ENCODE results near the gene MBNL2. TPM values are rescaled to one million over a fixed set of nuclear protein-coding genes. Genes with fewer than 3 reads are reported as not detected.

The MBNL2 gene
- total RNA-seq, 1 donor: 21.8 TPM

- DNase-seq (ENCODE audit: low read depth in 2 of 3, low spot score in 2 of 3): no peak
Observed at GRCh38 chr13:97366172-97366688, 144.1 kb downstream of the MBNL2 start.

- DNase-seq (ENCODE audit: low read depth in 2 of 3, low spot score in 2 of 3): peak in 2 of 3 donors; percentile 33 to 73
Observed at GRCh38 chr13:97367016-97367822, 145.1 kb downstream of the MBNL2 start.

- peak in 1 of 3 donors; percentile 17 for DNase-seq (ENCODE audit: low read depth in 2 of 3, low spot score in 2 of 3)
Observed at GRCh38 chr13:97369261-97369893, 147.2 kb downstream of the MBNL2 start.

DNA sequence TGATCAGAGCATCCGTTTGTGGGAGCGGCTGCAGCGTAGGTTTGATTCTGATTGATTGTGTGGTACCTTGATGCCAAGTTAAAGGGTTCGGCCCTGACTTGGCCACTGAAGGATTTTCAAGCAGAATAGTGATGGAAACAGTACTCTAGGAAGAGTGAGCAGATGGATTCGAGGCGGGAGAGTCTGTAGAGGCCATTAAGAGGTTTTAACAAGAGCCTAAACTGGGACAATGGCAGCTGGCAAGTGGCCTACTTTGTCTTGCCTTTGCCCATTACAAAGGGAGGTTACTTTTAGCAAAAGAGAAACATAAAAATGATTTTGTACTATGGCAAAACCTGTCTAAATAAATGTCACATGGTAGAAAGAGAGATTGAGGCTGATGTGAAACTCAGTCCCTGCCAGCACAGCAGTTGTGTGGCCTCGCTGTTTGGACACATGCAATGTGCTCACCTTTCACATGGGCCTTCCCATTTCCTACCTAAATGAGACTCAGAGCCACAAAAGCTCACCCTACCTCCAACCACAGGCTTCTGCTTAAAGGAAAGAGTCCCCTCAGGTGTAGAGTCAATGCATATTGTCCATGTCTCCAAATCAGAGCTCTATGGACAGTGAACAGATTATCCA is 149.5 kb downstream of the MBNL2 start:
- DNase-seq (ENCODE audit: low read depth in 2 of 3, low spot score in 2 of 3): no peak

DNA sequence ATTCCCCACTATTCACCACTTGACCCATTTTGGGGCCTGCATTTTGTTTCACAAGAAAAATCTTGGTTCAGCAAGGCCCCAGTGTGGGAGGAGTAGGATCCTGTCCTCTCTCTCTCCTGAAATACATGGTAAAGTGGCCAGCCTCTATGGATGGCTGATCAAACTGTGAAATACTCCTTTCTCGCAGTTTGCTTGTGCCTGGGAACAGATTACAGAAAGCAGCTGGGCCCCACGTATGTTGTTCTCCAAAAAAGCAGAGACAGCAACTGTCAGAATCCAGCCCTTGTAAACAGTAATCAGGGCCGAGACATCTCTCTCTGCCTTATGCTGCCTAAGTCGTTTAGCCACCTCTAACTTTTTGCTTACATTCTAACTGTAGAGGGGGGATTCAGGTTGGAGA is 150.8 kb downstream of the MBNL2 start:
- DNase-seq (ENCODE audit: low read depth in 2 of 3, low spot score in 2 of 3): no peak

GRCh38 chr13:97373787-97374186 is 151.7 kb downstream of the MBNL2 start:
- DNase-seq (ENCODE audit: low read depth in 2 of 3, low spot score in 2 of 3): no peak

GRCh38 chr13:97376981-97377380 is 154.8 kb downstream of the MBNL2 start:
- no peak for DNase-seq (ENCODE audit: low read depth in 2 of 3, low spot score in 2 of 3)

GRCh38 chr13:97379386-97379785 is 157.3 kb downstream of the MBNL2 start:
- DNase-seq (ENCODE audit: low read depth in 2 of 3, low spot score in 2 of 3): peak in 1 of 3 donors; percentile 26

DNA sequence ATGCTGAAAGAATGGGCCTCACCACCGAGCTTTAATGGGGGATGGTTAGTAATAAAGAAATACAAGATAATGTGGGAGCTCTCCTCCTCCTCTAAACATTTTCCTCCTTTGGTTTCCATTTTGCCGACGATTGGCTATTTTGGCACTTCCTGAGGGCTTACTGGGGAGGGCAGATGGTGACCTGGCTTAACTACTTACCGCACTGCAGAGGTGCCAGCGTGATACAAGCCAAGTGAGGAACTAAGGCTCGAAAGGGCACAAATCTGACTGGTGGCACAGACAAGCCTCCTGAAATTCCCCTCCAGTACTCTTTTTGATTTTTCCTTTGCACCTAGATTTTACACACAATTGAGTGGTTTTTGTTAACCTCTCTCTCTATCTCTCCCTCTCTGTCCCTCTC is 158.6 kb downstream of the MBNL2 start:
- DNase-seq (ENCODE audit: low read depth in 2 of 3, low spot score in 2 of 3): no peak

DNA sequence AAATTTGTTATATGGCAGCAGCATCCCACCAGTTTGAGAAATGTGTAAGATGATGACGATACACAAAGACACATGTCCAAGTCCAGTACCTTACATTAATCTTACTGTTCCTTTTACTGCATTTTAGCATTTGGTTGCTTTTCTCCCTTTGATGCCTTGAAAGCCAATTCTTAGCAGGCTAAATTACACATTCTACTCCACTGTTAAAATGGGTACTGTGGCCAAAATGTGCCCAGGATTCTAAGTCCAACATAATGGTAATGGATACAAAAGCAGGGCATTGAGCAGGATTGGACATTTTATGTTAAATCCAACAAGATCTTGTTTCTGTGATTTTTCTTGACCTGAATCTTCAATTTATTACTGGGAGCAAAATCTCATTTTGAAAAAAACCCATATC is 159.1 kb downstream of the MBNL2 start:
- no peak for DNase-seq (ENCODE audit: low read depth in 2 of 3, low spot score in 2 of 3)

GRCh38 chr13:97382276-97382675 is 160.1 kb downstream of the MBNL2 start:
- DNase-seq (ENCODE audit: low read depth in 2 of 3, low spot score in 2 of 3): no peak

DNA sequence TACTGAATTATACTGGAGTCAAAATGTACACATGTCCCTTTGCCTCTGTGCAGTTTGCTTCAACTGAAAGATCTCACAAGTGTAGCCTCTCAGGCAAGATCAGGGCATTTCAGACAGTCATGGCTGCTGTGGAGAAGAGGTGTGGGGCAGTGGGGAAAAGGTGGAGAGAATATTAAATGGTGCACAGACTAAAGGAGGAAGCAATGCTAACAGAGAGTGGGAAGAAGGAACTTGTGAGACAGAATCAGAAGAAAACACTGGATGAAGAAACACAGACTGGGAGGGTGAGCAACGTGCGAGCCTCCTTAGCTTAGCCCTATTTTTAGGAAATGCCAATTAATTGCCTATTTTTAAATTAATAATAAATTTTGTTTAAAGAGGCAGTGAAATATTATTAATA is 162.2 kb downstream of the MBNL2 start:
- DNase-seq (ENCODE audit: low read depth in 2 of 3, low spot score in 2 of 3): no peak

GRCh38 chr13:97385146-97385545 is 163.0 kb downstream of the MBNL2 start:
- no peak for DNase-seq (ENCODE audit: low read depth in 2 of 3, low spot score in 2 of 3)

DNA sequence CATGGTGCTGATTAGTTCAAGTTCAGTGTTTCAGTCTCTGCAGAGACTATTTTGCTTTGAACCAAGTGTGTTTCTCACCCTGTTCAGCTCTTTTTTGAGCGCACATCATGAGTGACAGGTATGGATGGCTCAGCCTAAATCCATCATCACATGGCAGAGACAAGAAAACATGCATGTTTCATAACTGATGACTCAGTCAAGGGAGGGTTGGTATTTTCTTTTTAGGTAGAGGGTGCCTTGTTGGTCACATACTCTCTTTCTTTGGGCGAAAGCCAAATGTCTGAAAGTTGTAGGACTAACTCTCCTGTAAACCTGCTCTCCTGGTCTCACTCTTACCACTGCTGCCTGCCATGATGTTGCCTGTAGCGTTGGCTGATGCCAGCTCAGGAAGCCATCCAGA is 163.7 kb downstream of the MBNL2 start:
- DNase-seq (ENCODE audit: low read depth in 2 of 3, low spot score in 2 of 3): no peak

DNA sequence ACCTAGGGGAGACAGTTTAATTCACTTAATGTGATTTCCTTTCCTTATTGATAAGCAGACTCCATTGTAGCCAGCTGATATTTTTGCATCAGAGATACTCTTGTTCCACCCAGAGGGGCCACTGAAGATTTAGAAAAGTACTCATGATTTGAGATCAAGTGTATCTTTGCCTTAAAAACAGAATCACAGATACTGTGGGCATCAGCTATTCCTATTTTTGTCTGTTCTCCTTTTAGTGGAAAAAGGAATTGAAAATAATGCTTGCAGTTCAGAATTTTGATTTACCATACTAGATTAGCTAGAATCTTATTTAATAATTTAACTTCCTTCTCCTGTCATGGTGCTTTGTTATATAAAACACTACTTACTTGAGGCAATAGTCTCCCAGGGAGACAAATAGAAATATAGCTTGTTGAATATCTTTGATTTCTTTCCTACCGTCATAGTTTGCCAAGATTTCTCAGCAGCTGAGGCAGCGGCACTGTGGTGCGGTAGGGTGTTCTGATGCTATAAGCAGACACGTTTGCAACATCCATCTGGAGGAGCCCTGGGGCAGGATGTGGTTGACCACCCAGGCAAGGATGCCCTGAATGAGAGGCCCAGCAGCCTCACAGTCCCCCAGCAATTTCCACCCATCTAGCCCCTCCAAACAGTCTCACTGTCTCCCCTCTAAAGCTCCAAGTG is 164.8 kb downstream of the MBNL2 start:
- DNase-seq (ENCODE audit: low read depth in 2 of 3, low spot score in 2 of 3): peak in 1 of 3 donors; percentile 56

DNA sequence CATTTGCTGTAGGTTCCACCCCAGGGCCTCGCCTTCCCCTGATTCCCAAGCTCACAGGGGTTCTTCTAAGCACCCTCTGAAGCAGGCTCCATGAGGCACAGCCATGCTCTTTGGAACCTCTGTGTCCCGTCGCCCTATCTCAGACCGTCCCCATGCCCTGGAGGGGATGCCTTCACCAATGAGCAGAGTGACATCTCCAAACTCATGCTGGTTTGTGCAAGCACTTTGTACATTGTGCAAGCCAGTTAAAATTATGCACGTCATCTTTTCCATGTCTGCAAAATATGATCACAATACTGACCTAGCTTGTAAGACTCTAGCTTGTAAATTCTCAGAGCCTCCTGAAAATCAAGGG is 165.3 kb downstream of the MBNL2 start:
- no peak for DNase-seq (ENCODE audit: low read depth in 2 of 3, low spot score in 2 of 3)

DNA sequence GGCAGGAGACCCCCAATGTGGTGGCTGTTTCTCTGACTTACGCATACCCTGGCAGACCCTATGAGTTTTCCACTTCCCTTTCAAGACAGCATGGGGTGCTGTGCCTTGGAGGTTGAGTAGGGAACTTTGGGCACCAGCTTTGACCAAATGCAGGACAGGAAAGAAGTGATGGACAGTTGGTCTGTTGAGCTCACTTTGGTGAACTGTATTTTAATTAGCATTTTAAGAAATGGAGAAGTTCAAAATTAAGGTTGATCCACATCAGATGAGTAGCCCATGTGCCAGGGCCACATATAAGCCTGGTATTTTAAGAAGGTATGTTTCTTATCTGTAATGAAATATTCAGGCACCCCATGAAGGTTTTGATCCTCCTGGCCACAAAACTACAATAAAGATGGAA is 165.8 kb downstream of the MBNL2 start:
- peak in 1 of 3 donors; percentile 4 for DNase-seq (ENCODE audit: low read depth in 2 of 3, low spot score in 2 of 3)

GRCh38 chr13:97388373-97388772 is 166.2 kb downstream of the MBNL2 start:
- DNase-seq (ENCODE audit: low read depth in 2 of 3, low spot score in 2 of 3): peak in 1 of 3 donors; percentile 9

DNA sequence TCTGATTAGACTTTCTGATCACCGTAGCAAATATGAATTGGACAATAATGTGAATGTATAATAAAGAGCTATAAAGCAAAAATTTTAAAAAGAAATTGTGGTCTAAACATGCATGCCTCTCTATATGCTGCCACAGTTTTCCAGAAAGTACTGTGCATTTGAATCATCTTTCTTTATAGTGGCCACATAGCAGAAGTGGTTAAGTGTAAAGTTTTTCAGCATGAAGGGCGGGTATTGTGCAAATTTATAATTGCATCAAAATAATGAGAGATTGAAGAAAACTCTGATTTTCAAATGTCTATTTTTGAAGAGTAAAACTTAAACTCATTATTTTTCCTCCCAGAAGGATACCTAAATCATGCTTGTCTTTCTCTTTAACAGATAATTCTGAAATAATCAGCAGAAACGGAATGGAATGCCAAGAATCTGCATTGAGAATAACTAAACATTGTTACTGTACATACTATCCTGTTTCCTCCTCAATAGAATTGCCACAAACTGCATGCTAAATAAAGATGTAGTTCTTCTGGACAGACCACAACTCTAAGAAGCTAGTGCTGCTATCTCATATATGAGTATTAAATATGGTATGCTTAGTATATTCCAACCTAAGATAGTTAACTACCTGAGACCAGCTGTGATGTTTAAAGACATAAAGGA is 168.9 kb downstream of the MBNL2 start:
- DNase-seq (ENCODE audit: low read depth in 2 of 3, low spot score in 2 of 3): no peak

DNA sequence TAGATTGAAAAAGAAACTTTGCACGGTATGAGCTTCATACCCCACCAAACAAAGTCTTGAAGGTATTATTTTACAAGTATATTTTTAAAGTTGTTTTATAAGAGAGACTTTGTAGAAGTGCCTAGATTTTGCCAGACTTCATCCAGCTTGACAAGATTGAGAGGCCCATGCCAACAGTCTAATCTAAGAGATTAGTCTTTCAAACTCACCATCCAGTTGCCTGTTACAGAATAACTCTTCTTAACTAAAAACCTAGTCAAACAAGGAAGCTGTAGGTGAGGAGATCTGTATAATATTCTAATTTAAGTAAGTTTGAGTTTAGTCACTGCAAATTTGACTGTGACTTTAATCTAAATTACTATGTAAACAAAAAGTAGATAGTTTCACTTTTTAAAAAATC is 169.9 kb downstream of the MBNL2 start:
- no peak for DNase-seq (ENCODE audit: low read depth in 2 of 3, low spot score in 2 of 3)

- no peak for DNase-seq (ENCODE audit: low read depth in 2 of 3, low spot score in 2 of 3)
Observed at GRCh38 chr13:97394542-97394941, 172.4 kb downstream of the MBNL2 start.
